ENCODE data around the gene TMEM132C. TPM values are rescaled to one million over a fixed set of nuclear protein-coding genes. Genes with fewer than 3 reads are reported as not detected.

Gene TMEM132C
- total RNA-seq, 1 donor from 2014 or later: 0.64 TPM

DNA sequence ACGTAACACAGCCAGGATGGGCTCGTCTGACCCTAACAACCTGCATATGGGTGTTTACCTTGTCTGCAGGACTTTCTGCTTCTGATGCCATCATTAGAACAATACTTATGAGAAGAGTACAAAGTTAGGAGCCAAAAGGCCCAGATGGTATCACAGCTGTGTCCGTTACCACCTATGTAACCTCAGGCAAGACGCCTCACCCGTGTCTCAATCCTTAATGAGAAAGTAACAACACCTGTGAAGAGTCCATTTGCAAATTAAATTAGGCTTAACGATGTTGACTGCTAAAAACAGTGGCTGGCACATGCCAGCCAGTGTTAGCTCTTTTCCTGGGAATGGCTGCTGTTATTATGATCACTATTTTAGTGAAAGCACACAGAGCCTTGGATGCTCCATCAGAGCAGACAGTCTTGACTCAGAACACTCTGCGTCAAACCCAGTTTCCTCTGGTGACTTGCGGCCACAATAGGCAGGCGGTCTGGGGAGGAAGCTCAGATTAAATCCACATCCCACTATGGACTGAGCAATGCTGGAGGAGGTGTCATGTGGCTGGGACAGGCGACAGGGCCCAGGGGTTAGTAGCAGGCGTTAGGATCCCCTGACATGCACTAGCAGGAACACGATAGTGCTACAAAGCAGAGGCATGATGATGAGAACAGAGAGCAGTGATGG is 431.5 kb downstream of the TMEM132C start:
- no peaks in the 10 kb centered on the region for H3K36me3 ChIP-seq

DNA sequence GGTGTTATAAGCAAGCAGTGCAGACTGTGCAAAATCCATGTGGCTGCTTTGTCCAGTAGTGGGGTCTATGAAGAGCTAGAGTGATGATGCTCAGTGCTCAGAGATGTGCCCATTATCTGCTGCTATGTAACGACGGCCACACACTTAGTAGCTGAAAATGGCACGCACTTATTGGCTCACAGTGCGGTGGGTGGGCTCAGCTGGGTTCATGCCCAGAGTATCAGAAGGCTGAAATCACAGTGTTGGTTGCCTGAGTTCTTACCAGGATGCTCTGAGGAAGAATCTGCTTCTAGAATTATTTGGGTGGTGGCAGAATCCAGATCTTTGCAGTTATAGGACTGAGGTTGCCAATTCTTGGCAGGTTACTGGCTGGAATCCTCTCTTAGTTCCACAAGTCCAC is 432.1 kb downstream of the TMEM132C start:
- TF ChIP-seq, protein P1, sequence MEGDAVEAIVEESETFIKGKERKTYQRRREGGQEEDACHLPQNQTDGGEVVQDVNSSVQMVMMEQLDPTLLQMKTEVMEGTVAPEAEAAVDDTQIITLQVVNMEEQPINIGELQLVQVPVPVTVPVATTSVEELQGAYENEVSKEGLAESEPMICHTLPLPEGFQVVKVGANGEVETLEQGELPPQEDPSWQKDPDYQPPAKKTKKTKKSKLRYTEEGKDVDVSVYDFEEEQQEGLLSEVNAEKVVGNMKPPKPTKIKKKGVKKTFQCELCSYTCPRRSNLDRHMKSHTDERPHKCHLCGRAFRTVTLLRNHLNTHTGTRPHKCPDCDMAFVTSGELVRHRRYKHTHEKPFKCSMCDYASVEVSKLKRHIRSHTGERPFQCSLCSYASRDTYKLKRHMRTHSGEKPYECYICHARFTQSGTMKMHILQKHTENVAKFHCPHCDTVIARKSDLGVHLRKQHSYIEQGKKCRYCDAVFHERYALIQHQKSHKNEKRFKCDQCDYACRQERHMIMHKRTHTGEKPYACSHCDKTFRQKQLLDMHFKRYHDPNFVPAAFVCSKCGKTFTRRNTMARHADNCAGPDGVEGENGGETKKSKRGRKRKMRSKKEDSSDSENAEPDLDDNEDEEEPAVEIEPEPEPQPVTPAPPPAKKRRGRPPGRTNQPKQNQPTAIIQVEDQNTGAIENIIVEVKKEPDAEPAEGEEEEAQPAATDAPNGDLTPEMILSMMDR (IDR thresholded peaks at IDR 0.05): no peak
- H3K27ac ChIP-seq: no peak overlapping the region
- intact Hi-C loops (cut with DNase I): no loop called here
- no peaks in the 10 kb centered on the region for H3K4me1 ChIP-seq
- no peak for ATAC-seq
- no peak for DNase-seq
- H3K4me3 ChIP-seq: no peak overlapping the region
- H3K36me3 ChIP-seq: no peaks in the 10 kb centered on the region
- no peaks in the 10 kb centered on the region for H3K27me3 ChIP-seq
- no peaks in the 10 kb centered on the region for H3K9me3 ChIP-seq

More for the DNA sequence above, 431.5 kb downstream of the TMEM132C start:
- no peak for DNase-seq
- Histone ChIP-seq H3K27me3 (no peaks in the 10 kb centered on the region), H3K4me1 (no peaks in the 10 kb centered on the region), H3K27ac (no peak overlapping the region), H3K4me3 (no peak overlapping the region), H3K9me3 (no peaks in the 10 kb centered on the region)
- TF ChIP-seq, protein P1 (IDR thresholded peaks at IDR 0.05): no peak
- ATAC-seq: no peak
- intact Hi-C loops (cut with DNase I): no loop called here

DNA sequence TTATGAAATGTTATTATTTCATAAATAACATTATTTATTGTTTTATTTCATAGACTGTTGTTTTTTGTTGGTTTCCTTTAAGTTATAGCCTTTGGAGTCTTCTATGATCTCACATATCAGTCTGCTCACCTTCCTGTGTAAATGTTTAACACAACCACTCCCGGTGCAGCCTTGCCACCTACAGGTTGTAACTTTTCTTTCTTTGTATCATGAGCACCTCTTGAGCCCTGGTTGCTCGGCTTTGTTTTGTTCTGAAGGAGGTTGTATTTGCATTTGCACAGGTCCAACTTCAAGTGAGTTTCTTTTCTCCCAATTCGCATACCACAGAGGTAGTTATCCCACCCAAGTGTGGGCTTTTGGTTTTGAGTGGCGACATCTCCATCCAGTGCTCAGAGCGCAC is 435.4 kb downstream of the TMEM132C start:
- Histone ChIP-seq H3K4me1 (no peaks in the 10 kb centered on the region), H3K9me3 (no peaks in the 10 kb centered on the region), H3K36me3 (no peaks in the 10 kb centered on the region), H3K27me3 (no peaks in the 10 kb centered on the region), H3K27ac (no peak overlapping the region), H3K4me3 (no peak overlapping the region)
- ATAC-seq: no peak
- intact Hi-C loops (cut with DNase I): no loop called here
- no peak for DNase-seq
- TF ChIP-seq, protein P1 (IDR thresholded peaks at IDR 0.05): no peak

DNA sequence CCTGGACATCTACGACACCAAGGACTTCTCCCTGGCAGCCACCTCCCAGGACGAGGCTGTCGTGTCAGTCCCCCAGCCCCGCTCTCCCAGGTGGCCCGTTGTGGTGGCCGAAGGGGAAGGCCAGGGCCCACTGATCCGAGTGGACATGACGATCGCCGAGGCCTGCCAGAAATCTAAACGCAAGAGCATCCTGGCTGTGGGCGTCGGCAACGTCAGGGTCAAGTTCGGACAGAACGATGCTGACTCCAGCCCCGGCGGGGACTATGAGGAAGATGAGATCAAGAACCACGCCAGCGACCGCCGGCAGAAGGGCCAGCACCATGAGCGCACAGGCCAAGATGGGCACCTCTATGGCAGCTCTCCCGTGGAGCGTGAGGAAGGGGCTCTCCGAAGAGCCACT is 438.2 kb downstream of the TMEM132C start:
- DNase-seq: no peak
- no peak for ATAC-seq
- H3K9me3 ChIP-seq: no peaks in the 10 kb centered on the region
- H3K27ac ChIP-seq: no peak overlapping the region
- no peak overlapping the region for H3K4me3 ChIP-seq
- TF ChIP-seq, protein P1 (IDR thresholded peaks at IDR 0.05): no peak
- H3K36me3 ChIP-seq: no peaks in the 10 kb centered on the region
- intact Hi-C loops (cut with DNase I): no loop called here
- no peaks in the 10 kb centered on the region for H3K4me1 ChIP-seq
- no peaks in the 10 kb centered on the region for H3K27me3 ChIP-seq

DNA sequence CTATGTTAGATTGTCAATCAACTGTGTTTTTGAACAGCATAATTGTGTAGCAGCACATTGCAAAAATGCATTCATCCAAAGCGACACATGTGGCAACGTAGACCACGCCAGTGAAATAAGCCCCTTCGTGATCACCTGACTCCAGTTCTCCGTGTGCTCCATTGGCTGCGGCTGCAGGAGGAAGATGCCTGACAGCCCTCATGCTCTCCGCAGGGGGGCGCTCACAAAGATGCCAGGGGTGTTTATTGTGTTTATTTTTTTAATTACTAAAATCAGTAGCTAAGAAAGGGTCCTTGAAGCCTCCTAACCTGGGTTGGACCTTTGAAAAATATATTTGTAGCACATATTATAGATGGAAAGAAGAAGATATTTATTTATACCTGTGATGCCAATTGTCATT is 440.5 kb downstream of the TMEM132C start:
- H3K4me3 ChIP-seq: no peak overlapping the region
- ATAC-seq (no peak), DNase-seq (no peak)
- TF ChIP-seq, protein P1 (IDR thresholded peaks at IDR 0.05): no peak
- H3K36me3 ChIP-seq: no peaks in the 10 kb centered on the region
- H3K9me3 ChIP-seq: no peaks in the 10 kb centered on the region
- no peak overlapping the region for H3K27ac ChIP-seq
- H3K4me1 ChIP-seq: no peaks in the 10 kb centered on the region
- intact Hi-C loops (cut with DNase I): no loop called here
- H3K27me3 ChIP-seq: no peaks in the 10 kb centered on the region

DNA sequence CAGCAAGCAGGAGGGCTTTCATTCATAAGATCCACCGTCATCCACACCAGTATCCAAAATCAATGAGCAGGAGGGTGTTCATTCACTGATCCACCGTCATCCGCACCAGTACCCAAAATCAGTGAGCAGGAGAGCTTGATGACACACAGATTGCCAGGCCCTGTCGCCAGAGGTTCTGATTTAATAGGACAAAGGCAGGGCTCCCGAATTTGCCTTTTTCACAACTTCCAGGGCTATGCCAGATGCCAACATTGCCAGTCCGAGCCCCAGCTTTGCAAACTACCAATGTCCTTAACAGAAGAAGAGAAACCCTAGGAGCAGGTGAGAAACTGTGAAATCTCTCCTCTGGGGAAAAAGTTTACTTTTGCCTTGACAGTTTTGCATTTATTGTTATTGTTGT is 441.8 kb downstream of the TMEM132C start:
- ATAC-seq (no peak), DNase-seq (no peak)
- Histone ChIP-seq H3K9me3 (no peaks in the 10 kb centered on the region), H3K36me3 (no peaks in the 10 kb centered on the region), H3K27ac (no peak overlapping the region), H3K4me3 (no peak overlapping the region), H3K4me1 (no peaks in the 10 kb centered on the region), H3K27me3 (no peaks in the 10 kb centered on the region)
- intact Hi-C loops (cut with DNase I): no loop called here
- TF ChIP-seq, protein P1 (IDR thresholded peaks at IDR 0.05): no peak

All from upper lobe of right lung (tissue), 1 donor.